WTC11 (cell line): Measurements from ENCODE around the gene C14orf132. TPM values are rescaled to one million over a fixed set of nuclear protein-coding genes. Genes with fewer than 3 reads are reported as not detected.

ENCODE experiments used
- ATAC-seq: fragments of 200-7000 bp; cut with Tn5 transposase; 2 replicates; pipeline ENCODE4 v1.10.0; 2021; ENCODE audit warnings: mild to moderate bottlenecking, moderate library complexity
- CTCF ChIA-PET: fragments of 300-600 bp; sonication (Branson Sonifier 250); formaldehyde crosslinking; loops from one replicate; lab custom pipeline; 2021; ENCODE audit warnings: antibody characterized with exemption; lab: Charles Lee
- POLR2A ChIA-PET: fragments of 350-600 bp; sonication (Branson Sonifier 250); formaldehyde crosslinking; loops from one replicate; lab custom pipeline; 2021; ENCODE audit warnings: antibody characterized with exemption; lab: Charles Lee
- DNase-seq: peaks from one replicate; pipeline ENCODE4 v3.0.0; 2021; ENCODE audit warnings: low spot score
- H3K27ac Mint-ChIP-seq: 2 replicates; pipeline ENCODE4 v1.8.0; 2021; ENCODE audit warnings: mixed read lengths
- H3K27me3 Mint-ChIP-seq: 2 replicates; pipeline ENCODE4 v1.8.0; 2021; ENCODE audit warnings: low read depth, mild to moderate bottlenecking, moderate library complexity, mixed read lengths
- H3K36me3 Mint-ChIP-seq: 2 replicates; pipeline ENCODE4 v1.8.0; 2021; ENCODE audit warnings: mixed read lengths
- H3K4me1 Mint-ChIP-seq: 2 replicates; pipeline ENCODE4 v1.8.0; 2022; ENCODE audit warnings: mixed read lengths
- H3K4me3 Mint-ChIP-seq: 2 replicates; pipeline ENCODE4 v1.8.0; 2021; ENCODE audit warnings: mild to moderate bottlenecking, moderate library complexity, mixed read lengths
- H3K9me3 Mint-ChIP-seq: 2 replicates; pipeline ENCODE4 v1.8.0; 2021; ENCODE audit warnings: mixed read lengths
- CREM ChIP-seq: sonication (generic); formaldehyde crosslinking; IDR thresholded peaks from 2 replicates; pipeline ENCODE4 v1.8.1; 2022; ENCODE audit warnings: mild to moderate bottlenecking, missing genetic modification reagents, moderate library complexity
- EMX1 ChIP-seq: fragments of 250-450 bp; sonication (Bioruptor Pico); IDR thresholded peaks from 2 replicates; pipeline ENCODE4 v1.8.0; 2021; ENCODE audit warnings: mild to moderate bottlenecking
- JUN ChIP-seq: sonication (generic); formaldehyde crosslinking; IDR thresholded peaks from 2 replicates; pipeline ENCODE4 v1.8.0; 2023; ENCODE audit warnings: mild to moderate bottlenecking, missing genetic modification reagents
- KAT7 ChIP-seq: sonication (generic); formaldehyde crosslinking; IDR thresholded peaks from 2 replicates; pipeline ENCODE4 v1.8.1; 2023; ENCODE audit warnings: missing genetic modification reagents, mild to moderate bottlenecking, borderline replicate concordance
- NR1H2 ChIP-seq: sonication (generic); formaldehyde crosslinking; IDR thresholded peaks from 2 replicates; pipeline ENCODE4 v1.9.0; 2021; ENCODE audit warnings: mild to moderate bottlenecking, moderate library complexity, missing genetic modification reagents
- NR3C1 ChIP-seq: sonication (generic); formaldehyde crosslinking; conservative IDR thresholded peaks from 2 replicates; pipeline ENCODE4 v1.8.1; 2023; ENCODE audit warnings: low read depth, mild to moderate bottlenecking, missing genetic modification reagents
- PRRX2 ChIP-seq: fragments of 250-450 bp; sonication (Bioruptor Pico); IDR thresholded peaks from 2 replicates; pipeline ENCODE4 v1.8.0; 2021; ENCODE audit warnings: mild to moderate bottlenecking
- SMAD3 ChIP-seq: sonication (generic); formaldehyde crosslinking; IDR thresholded peaks from 2 replicates; pipeline ENCODE4 v1.8.0; 2022; ENCODE audit warnings: missing genetic modification reagents, mild to moderate bottlenecking, borderline replicate concordance
- TEAD4 ChIP-seq: sonication (generic); formaldehyde crosslinking; IDR thresholded peaks from 2 replicates; pipeline ENCODE4 v1.8.0; 2022; ENCODE audit warnings: mild to moderate bottlenecking, missing genetic modification reagents
- TP53 ChIP-seq: sonication (generic); formaldehyde crosslinking; IDR thresholded peaks from 2 replicates; pipeline ENCODE4 v1.8.1; 2023; ENCODE audit warnings: mild to moderate bottlenecking, missing genetic modification reagents
- ZBTB21 ChIP-seq: sonication (generic); formaldehyde crosslinking; IDR thresholded peaks from 2 replicates; pipeline ENCODE4 v1.8.1; 2023; ENCODE audit warnings: mild to moderate bottlenecking, missing genetic modification reagents, borderline replicate concordance
- ZNF317 ChIP-seq: sonication (generic); formaldehyde crosslinking; IDR thresholded peaks from 2 replicates; pipeline ENCODE4 v1.8.1; 2023; ENCODE audit warnings: low read depth, mild to moderate bottlenecking, moderate library complexity, missing genetic modification reagents, borderline replicate concordance
- total RNA-seq: library from RNA; stranded (reverse); gene quantifications from 3 replicates; pipeline ENCODE4 v1.2.3, GENCODE V29; 2021
- TF ChIP-seq, protein P1 (sequence below): sonication (generic); formaldehyde crosslinking; IDR thresholded peaks from 2 replicates; pipeline ENCODE4 v1.8.1; 2022; ENCODE audit warnings: missing genetic modification reagents, borderline replicate concordance
- TF ChIP-seq, protein P2 (sequence below): fragments of 250-450 bp; sonication (Bioruptor Pico); IDR thresholded peaks from 2 replicates; pipeline ENCODE4 v1.9.0; 2021; ENCODE audit warnings: mild to moderate bottlenecking
- TF ChIP-seq, protein P3 (sequence below): sonication (generic); formaldehyde crosslinking; IDR thresholded peaks from 2 replicates; pipeline ENCODE4 v1.8.1; 2023; ENCODE audit warnings: mild to moderate bottlenecking, moderate library complexity, missing genetic modification reagents
- TF ChIP-seq, protein P4 (sequence below): fragments of 250-450 bp; sonication (Bioruptor Pico); IDR thresholded peaks from 2 replicates; pipeline ENCODE4 v2.1.2; 2022; ENCODE audit warnings: mild to moderate bottlenecking, moderate library complexity
- TF ChIP-seq, protein P5 (sequence below): sonication (generic); formaldehyde crosslinking; IDR thresholded peaks from 2 replicates; pipeline ENCODE4 v1.8.1; 2023; ENCODE audit warnings: mild to moderate bottlenecking, missing genetic modification reagents, borderline replicate concordance

Gene C14orf132
- total RNA-seq, 1 experiment from 2014 or later: 14.1 TPM

DNA sequence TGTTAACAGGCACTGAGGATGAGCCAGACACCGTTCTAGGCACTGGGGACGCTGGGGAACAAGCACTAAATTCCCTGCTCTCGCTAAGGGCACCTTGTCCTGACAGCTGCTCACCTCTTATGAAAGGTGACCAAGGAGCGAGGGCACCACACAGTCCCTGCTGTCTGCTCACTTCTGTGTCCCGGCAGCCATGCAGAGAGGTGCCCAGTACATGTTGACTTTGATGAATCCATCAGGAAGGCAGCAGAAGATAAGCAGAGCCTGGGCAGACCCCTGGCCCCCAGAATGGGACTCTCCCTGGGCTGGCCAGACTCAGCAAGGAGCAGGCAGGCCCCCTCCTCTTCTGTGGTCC is 14.1 kb downstream of the C14orf132 start:
- no peaks in the 10 kb centered on the region for H3K9me3 Mint-ChIP-seq
- no peak overlapping the region for H3K4me3 Mint-ChIP-seq
- no peaks in the 10 kb centered on the region for H3K27me3 Mint-ChIP-seq
- ChIA-PET CTCF (no interaction called here), POLR2A (no interaction called here)
- DNase-seq: no peak
- H3K36me3 Mint-ChIP-seq: no peaks in the 10 kb centered on the region
- peaks cover 7% of the 10 kb centered on the region for H3K4me1 Mint-ChIP-seq
- no peak for ATAC-seq
- TF ChIP-seq PRRX2: no peak
- TF ChIP-seq TEAD4 (CRISPR knock-in tag): no peak
- TF ChIP-seq, protein P1, sequence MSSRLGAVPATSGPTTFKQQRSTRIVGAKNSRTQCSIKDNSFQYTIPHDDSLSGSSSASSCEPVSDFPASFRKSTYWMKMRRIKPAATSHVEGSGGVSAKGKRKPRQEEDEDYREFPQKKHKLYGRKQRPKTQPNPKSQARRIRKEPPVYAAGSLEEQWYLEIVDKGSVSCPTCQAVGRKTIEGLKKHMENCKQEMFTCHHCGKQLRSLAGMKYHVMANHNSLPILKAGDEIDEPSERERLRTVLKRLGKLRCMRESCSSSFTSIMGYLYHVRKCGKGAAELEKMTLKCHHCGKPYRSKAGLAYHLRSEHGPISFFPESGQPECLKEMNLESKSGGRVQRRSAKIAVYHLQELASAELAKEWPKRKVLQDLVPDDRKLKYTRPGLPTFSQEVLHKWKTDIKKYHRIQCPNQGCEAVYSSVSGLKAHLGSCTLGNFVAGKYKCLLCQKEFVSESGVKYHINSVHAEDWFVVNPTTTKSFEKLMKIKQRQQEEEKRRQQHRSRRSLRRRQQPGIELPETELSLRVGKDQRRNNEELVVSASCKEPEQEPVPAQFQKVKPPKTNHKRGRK (CRISPR knock-in tag): no peak
- TF ChIP-seq, protein P2, sequence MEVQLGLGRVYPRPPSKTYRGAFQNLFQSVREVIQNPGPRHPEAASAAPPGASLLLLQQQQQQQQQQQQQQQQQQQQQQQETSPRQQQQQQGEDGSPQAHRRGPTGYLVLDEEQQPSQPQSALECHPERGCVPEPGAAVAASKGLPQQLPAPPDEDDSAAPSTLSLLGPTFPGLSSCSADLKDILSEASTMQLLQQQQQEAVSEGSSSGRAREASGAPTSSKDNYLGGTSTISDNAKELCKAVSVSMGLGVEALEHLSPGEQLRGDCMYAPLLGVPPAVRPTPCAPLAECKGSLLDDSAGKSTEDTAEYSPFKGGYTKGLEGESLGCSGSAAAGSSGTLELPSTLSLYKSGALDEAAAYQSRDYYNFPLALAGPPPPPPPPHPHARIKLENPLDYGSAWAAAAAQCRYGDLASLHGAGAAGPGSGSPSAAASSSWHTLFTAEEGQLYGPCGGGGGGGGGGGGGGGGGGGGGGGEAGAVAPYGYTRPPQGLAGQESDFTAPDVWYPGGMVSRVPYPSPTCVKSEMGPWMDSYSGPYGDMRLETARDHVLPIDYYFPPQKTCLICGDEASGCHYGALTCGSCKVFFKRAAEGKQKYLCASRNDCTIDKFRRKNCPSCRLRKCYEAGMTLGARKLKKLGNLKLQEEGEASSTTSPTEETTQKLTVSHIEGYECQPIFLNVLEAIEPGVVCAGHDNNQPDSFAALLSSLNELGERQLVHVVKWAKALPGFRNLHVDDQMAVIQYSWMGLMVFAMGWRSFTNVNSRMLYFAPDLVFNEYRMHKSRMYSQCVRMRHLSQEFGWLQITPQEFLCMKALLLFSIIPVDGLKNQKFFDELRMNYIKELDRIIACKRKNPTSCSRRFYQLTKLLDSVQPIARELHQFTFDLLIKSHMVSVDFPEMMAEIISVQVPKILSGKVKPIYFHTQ (CRISPR knock-in tag): no peak
- TF ChIP-seq ZNF317: no peak
- TF ChIP-seq TP53 (CRISPR knock-in tag): no peak
- TF ChIP-seq, protein P3, sequence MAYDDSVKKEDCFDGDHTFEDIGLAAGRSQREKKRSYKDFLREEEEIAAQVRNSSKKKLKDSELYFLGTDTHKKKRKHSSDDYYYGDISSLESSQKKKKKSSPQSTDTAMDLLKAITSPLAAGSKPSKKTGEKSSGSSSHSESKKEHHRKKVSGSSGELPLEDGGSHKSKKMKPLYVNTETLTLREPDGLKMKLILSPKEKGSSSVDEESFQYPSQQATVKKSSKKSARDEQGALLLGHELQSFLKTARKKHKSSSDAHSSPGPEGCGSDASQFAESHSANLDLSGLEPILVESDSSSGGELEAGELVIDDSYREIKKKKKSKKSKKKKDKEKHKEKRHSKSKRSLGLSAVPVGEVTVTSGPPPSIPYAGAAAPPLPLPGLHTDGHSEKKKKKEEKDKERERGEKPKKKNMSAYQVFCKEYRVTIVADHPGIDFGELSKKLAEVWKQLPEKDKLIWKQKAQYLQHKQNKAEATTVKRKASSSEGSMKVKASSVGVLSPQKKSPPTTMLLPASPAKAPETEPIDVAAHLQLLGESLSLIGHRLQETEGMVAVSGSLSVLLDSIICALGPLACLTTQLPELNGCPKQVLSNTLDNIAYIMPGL (CRISPR knock-in tag): no peak
- TF ChIP-seq KAT7 (CRISPR knock-in tag): no peak
- TF ChIP-seq NR1H2 (CRISPR knock-in tag): no peak
- no peak for TF ChIP-seq EMX1 (CRISPR knock-in tag)
- TF ChIP-seq ZBTB21 (CRISPR knock-in tag): no peak
- TF ChIP-seq SMAD3 (CRISPR knock-in tag): no peak
- TF ChIP-seq, protein P4, sequence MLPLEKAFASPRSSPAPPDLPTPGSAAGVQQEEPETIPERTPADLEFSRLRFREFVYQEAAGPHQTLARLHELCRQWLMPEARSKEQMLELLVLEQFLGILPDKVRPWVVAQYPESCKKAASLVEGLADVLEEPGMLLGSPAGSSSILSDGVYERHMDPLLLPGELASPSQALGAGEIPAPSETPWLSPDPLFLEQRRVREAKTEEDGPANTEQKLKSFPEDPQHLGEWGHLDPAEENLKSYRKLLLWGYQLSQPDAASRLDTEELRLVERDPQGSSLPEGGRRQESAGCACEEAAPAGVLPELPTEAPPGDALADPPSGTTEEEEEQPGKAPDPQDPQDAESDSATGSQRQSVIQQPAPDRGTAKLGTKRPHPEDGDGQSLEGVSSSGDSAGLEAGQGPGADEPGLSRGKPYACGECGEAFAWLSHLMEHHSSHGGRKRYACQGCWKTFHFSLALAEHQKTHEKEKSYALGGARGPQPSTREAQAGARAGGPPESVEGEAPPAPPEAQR (CRISPR knock-in tag): no peak
- TF ChIP-seq, protein P5, sequence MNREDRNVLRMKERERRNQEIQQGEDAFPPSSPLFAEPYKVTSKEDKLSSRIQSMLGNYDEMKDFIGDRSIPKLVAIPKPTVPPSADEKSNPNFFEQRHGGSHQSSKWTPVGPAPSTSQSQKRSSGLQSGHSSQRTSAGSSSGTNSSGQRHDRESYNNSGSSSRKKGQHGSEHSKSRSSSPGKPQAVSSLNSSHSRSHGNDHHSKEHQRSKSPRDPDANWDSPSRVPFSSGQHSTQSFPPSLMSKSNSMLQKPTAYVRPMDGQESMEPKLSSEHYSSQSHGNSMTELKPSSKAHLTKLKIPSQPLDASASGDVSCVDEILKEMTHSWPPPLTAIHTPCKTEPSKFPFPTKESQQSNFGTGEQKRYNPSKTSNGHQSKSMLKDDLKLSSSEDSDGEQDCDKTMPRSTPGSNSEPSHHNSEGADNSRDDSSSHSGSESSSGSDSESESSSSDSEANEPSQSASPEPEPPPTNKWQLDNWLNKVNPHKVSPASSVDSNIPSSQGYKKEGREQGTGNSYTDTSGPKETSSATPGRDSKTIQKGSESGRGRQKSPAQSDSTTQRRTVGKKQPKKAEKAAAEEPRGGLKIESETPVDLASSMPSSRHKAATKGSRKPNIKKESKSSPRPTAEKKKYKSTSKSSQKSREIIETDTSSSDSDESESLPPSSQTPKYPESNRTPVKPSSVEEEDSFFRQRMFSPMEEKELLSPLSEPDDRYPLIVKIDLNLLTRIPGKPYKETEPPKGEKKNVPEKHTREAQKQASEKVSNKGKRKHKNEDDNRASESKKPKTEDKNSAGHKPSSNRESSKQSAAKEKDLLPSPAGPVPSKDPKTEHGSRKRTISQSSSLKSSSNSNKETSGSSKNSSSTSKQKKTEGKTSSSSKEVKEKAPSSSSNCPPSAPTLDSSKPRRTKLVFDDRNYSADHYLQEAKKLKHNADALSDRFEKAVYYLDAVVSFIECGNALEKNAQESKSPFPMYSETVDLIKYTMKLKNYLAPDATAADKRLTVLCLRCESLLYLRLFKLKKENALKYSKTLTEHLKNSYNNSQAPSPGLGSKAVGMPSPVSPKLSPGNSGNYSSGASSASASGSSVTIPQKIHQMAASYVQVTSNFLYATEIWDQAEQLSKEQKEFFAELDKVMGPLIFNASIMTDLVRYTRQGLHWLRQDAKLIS: no peak
- no peak for TF ChIP-seq JUN (CRISPR knock-in tag)
- no peak for TF ChIP-seq CREM (CRISPR knock-in tag)
- TF ChIP-seq NR3C1 (CRISPR knock-in tag): no peak
- no peak overlapping the region for H3K27ac Mint-ChIP-seq
